CD4-positive, alpha-beta memory T cell (primary cell): ENCODE results near the gene CTAG2. TPM values are rescaled to one million over a fixed set of nuclear protein-coding genes. Genes with fewer than 3 reads are reported as not detected.
"Not testable (repeated sequence)": the region's sequence is repeated elsewhere in the genome, so short reads cannot be mapped to it uniquely, and the experiment has no call there.

Experiments
- CTCF ChIA-PET: fragments of 350-600 bp; sonication (Branson Sonifier 250); formaldehyde crosslinking; loops from one replicate; lab custom pipeline; 2021; ENCODE audit warnings: inconsistent platforms; ENCODE audit not compliant: partially characterized antibody; lab: Charles Lee
- POLR2A ChIA-PET: fragments of 350-600 bp; sonication (Branson Sonifier 250); formaldehyde crosslinking; loops from one replicate; lab custom pipeline; 2021; ENCODE audit not compliant: partially characterized antibody; lab: Charles Lee
- DNase-seq, 5 donors: peaks; one replicate each; pipeline versions ENCODE4 v3.0.0 to v3.0.0-alpha.2; 2020 to 2022; ENCODE audit warnings: mixed read lengths in 1 of 5
- H3K27ac ChIP-seq: one replicate; pipeline ENCODE4 v1.7.0; 2013; ENCODE audit warnings: low read depth, low read length
- H3K27me3 ChIP-seq: 2 replicates; pipeline ENCODE4 v1.7.0; 2013; ENCODE audit warnings: mild to moderate bottlenecking, low read length, moderate library complexity; ENCODE audit not compliant: insufficient read depth
- H3K36me3 ChIP-seq: 2 replicates; pipeline ENCODE4 v1.7.0; 2013; ENCODE audit warnings: mild to moderate bottlenecking, low read length, moderate library complexity; ENCODE audit not compliant: insufficient read depth
- H3K4me1 ChIP-seq: 2 replicates; pipeline ENCODE4 v1.7.0; 2013; ENCODE audit warnings: mild to moderate bottlenecking, low read length, moderate library complexity; ENCODE audit not compliant: insufficient read depth
- H3K4me3 ChIP-seq, 2 donors: one replicate each; pipeline ENCODE4 v1.7.0; 2013; ENCODE audit warnings: low read length in 2 of 2, mild to moderate bottlenecking in 1 of 2
- H3K9me3 ChIP-seq, 2 donors: one replicate each; pipeline ENCODE4 v1.7.0; 2013; ENCODE audit warnings: low read length in 2 of 2, control low read depth in 1 of 2; ENCODE audit not compliant: control insufficient read depth in 1 of 2
- H3K27ac Mint-ChIP-seq, 7 donors: one replicate each; pipeline ENCODE4 v1.8.0; 2020 to 2021; ENCODE audit warnings: mixed read lengths in 7 of 7, mild to moderate bottlenecking in 6 of 7, inconsistent platforms in 3 of 7, moderate library complexity in 3 of 7
- H3K27me3 Mint-ChIP-seq, 2 donors: one replicate each; pipeline ENCODE4 v1.8.0; 2020 to 2021; ENCODE audit warnings: mixed read lengths in 2 of 2
- H3K36me3 Mint-ChIP-seq, 2 donors: one replicate each; pipeline ENCODE4 v1.8.0; 2020 to 2021; ENCODE audit warnings: mixed read lengths in 2 of 2, inconsistent platforms in 1 of 2, mild to moderate bottlenecking in 1 of 2
- H3K4me1 Mint-ChIP-seq, 4 donors: one replicate each; pipeline ENCODE4 v1.8.0; 2020 to 2021; ENCODE audit warnings: mixed read lengths in 4 of 4, mild to moderate bottlenecking in 1 of 4
- H3K4me3 Mint-ChIP-seq, 8 donors: one replicate each; pipeline ENCODE4 v1.8.0; 2020 to 2021; ENCODE audit warnings: mixed read lengths in 8 of 8, mild to moderate bottlenecking in 7 of 8, moderate library complexity in 6 of 8, inconsistent platforms in 3 of 8
- H3K9me3 Mint-ChIP-seq, 8 donors: one replicate each; pipeline ENCODE4 v1.8.0; 2020 to 2021; ENCODE audit warnings: mixed read lengths in 8 of 8, mild to moderate bottlenecking in 5 of 8, inconsistent platforms in 3 of 8, moderate library complexity in 1 of 8
- intact Hi-C: fragments of 100-400 bp; cut with micrococcal nuclease; formaldehyde crosslinking; loops from one replicate; pipeline ENCODE4 v1.15.1; 2023
- polyA plus RNA-seq, 2 donors: library from polyadenylated mRNA; unstranded; fragments of 300-500 nt; fragmentation: Illumina TruSeq; gene quantifications; one replicate each; pipeline ENCODE4 v1.2.3, GENCODE V29; 2021
- total RNA-seq, 2 experiments: library from RNA; stranded (reverse); gene quantifications; one replicate each; pipeline ENCODE4 v1.2.3, GENCODE V29; 2021

Gene CTAG2
- total and polyA plus RNA-seq, 4 experiments from 2014 or later = not detected

- peak in 1 of 5 donors; percentile 6 for DNase-seq
- H3K27me3 ChIP-seq, H3K4me1 ChIP-seq, H3K4me1 Mint-ChIP-seq, H3K36me3 ChIP-seq, H3K4me3 Mint-ChIP-seq, H3K27me3 Mint-ChIP-seq, H3K9me3 ChIP-seq, CTCF ChIA-PET, H3K27ac Mint-ChIP-seq, H3K27ac ChIP-seq, intact Hi-C loops, H3K4me3 ChIP-seq, POLR2A ChIA-PET: not testable (repeated sequence)
- peaks cover 8 to 16% of the 10 kb centered on the region in 2 donors for H3K36me3 Mint-ChIP-seq
- peaks cover 2 to 52% (median 36%) of the 10 kb centered on the region in 8 donors for H3K9me3 Mint-ChIP-seq
Measured at GRCh38 chrX:154670848-154671247, 17.5 kb upstream of the CTAG2 start.

GRCh38 chrX:154661899-154662298 is 8.5 kb upstream of the CTAG2 start:
- Mint-ChIP-seq H3K4me1 (peaks cover 0 to 3% (median 1%) of the 10 kb centered on the region in 4 donors), H3K9me3 (peaks cover 0 to 11% (median 5%) of the 10 kb centered on the region in 8 donors), H3K27ac (no peak overlapping the region), H3K27me3 (no peaks in the 10 kb centered on the region), H3K4me3 (peak overlapping the region in 2 of 8 donors; percentile 9 to 24), H3K36me3 (no peaks in the 10 kb centered on the region)
- POLR2A ChIA-PET = no interaction called here
- CTCF ChIA-PET = no interaction called here
- Histone ChIP-seq H3K9me3 (no peaks in the 10 kb centered on the region), H3K4me1 (no peaks in the 10 kb centered on the region), H3K27ac (no peak overlapping the region), H3K36me3 (no peaks in the 10 kb centered on the region), H3K4me3 (no peak overlapping the region), H3K27me3 (no peaks in the 10 kb centered on the region)
- DNase-seq = no peak
- intact Hi-C loops = no loop called here

GRCh38 chrX:154661170-154661569 is 7.8 kb upstream of the CTAG2 start:
- ChIA-PET POLR2A (no interaction called here), CTCF (no interaction called here)
- Histone ChIP-seq H3K4me3 (no peak overlapping the region), H3K9me3 (no peaks in the 10 kb centered on the region), H3K27ac (no peak overlapping the region), H3K27me3 (no peaks in the 10 kb centered on the region), H3K36me3 (no peaks in the 10 kb centered on the region), H3K4me1 (no peaks in the 10 kb centered on the region)
- Mint-ChIP-seq H3K9me3 (peaks cover 0 to 11% (median 3%) of the 10 kb centered on the region in 8 donors), H3K4me3 (no peak overlapping the region), H3K4me1 (peaks cover 0 to 3% (median 1%) of the 10 kb centered on the region in 4 donors), H3K27ac (no peak overlapping the region), H3K36me3 (no peaks in the 10 kb centered on the region), H3K27me3 (no peaks in the 10 kb centered on the region)
- DNase-seq = no peak
- intact Hi-C loops = no loop called here

GRCh38 chrX:154660541-154660940 is 7.2 kb upstream of the CTAG2 start:
- no peak for DNase-seq
- no peaks in the 10 kb centered on the region for H3K9me3 ChIP-seq
- Mint-ChIP-seq H3K4me3 (no peak overlapping the region), H3K27me3 (no peaks in the 10 kb centered on the region), H3K27ac (no peak overlapping the region), H3K36me3 (no peaks in the 10 kb centered on the region), H3K4me1 (peaks cover 0 to 3% (median 1%) of the 10 kb centered on the region in 4 donors), H3K9me3 (peaks cover 0 to 7% (median 1%) of the 10 kb centered on the region in 8 donors)
- no peaks in the 10 kb centered on the region for H3K36me3 ChIP-seq
- no peaks in the 10 kb centered on the region for H3K4me1 ChIP-seq
- CTCF ChIA-PET = no interaction called here
- no peaks in the 10 kb centered on the region for H3K27me3 ChIP-seq
- H3K27ac ChIP-seq = no peak overlapping the region
- POLR2A ChIA-PET = no interaction called here
- H3K4me3 ChIP-seq = no peak overlapping the region
- intact Hi-C loops = no loop called here

GRCh38 chrX:154658957-154659356 is 5.6 kb upstream of the CTAG2 start:
- peaks cover 0 to 6% (median 0%) of the 10 kb centered on the region in 8 donors for H3K9me3 Mint-ChIP-seq
- no peaks in the 10 kb centered on the region for H3K36me3 ChIP-seq
- H3K27me3 Mint-ChIP-seq = no peaks in the 10 kb centered on the region
- no peak for DNase-seq
- H3K4me1 Mint-ChIP-seq = peaks cover 0 to 3% (median 1%) of the 10 kb centered on the region in 4 donors
- intact Hi-C loops = no loop called here
- H3K27ac ChIP-seq = no peak overlapping the region
- H3K27me3 ChIP-seq = no peaks in the 10 kb centered on the region
- H3K36me3 Mint-ChIP-seq = no peaks in the 10 kb centered on the region
- no peaks in the 10 kb centered on the region for H3K9me3 ChIP-seq
- no peak overlapping the region for H3K4me3 Mint-ChIP-seq
- no peak overlapping the region for H3K4me3 ChIP-seq
- ChIA-PET CTCF (no interaction called here), POLR2A (no interaction called here)
- H3K27ac Mint-ChIP-seq = no peak overlapping the region
- H3K4me1 ChIP-seq = no peaks in the 10 kb centered on the region

- ChIA-PET POLR2A (no interaction called here), CTCF (no interaction called here)
- Mint-ChIP-seq H3K27ac (no peak overlapping the region), H3K36me3 (no peaks in the 10 kb centered on the region), H3K9me3 (peaks cover 0 to 6% (median 0%) of the 10 kb centered on the region in 8 donors), H3K27me3 (no peaks in the 10 kb centered on the region), H3K4me3 (no peak overlapping the region), H3K4me1 (peaks cover 0 to 3% (median 1%) of the 10 kb centered on the region in 4 donors)
- H3K27me3 ChIP-seq = no peaks in the 10 kb centered on the region
- no peaks in the 10 kb centered on the region for H3K36me3 ChIP-seq
- no peaks in the 10 kb centered on the region for H3K4me1 ChIP-seq
- intact Hi-C loops = no loop called here
- no peaks in the 10 kb centered on the region for H3K9me3 ChIP-seq
- H3K4me3 ChIP-seq = no peak overlapping the region
- DNase-seq = no peak
- no peak overlapping the region for H3K27ac ChIP-seq
Measured at GRCh38 chrX:154658187-154658586, 4.8 kb upstream of the CTAG2 start.

GRCh38 chrX:154657226-154657805 is 3.9 kb upstream of the CTAG2 start:
- ChIA-PET CTCF (no interaction called here), POLR2A (no interaction called here)
- Mint-ChIP-seq H3K4me3 (no peak overlapping the region), H3K9me3 (peaks cover 0 to 6% (median 0%) of the 10 kb centered on the region in 8 donors), H3K27me3 (no peaks in the 10 kb centered on the region), H3K4me1 (peaks cover 0 to 3% (median 1%) of the 10 kb centered on the region in 4 donors), H3K36me3 (no peaks in the 10 kb centered on the region), H3K27ac (no peak overlapping the region)
- Histone ChIP-seq H3K27ac (no peak overlapping the region), H3K27me3 (no peaks in the 10 kb centered on the region), H3K9me3 (no peaks in the 10 kb centered on the region), H3K4me3 (no peak overlapping the region), H3K4me1 (no peaks in the 10 kb centered on the region), H3K36me3 (no peaks in the 10 kb centered on the region)
- DNase-seq = no peak
- intact Hi-C loops = no loop called here
